ENCODE measurements around the gene WDR5.

WDR5 gene

DNA sequence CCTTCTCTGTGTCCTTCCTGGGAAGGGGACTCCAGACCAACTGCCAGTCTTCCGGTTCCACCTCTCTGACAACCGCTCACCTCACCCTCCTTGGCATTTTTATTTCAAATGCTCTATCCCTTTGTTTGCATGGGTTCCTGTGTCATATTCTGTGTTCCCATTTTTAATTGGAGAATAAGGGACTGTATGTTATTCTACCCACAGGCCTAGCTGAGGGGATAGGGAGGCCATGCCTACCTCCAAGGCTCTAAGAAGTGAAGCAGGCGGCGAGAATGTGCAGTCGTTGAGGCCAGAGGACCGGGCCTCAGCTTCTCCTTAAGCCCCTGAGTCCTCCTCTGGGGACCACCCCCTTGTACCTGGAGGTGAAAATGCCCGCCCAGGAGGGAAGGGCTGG, 936 bp upstream of the WDR5 start:
- no peak for DNase-seq (ENCODE audit: low read depth)
- peak overlapping the region; percentile 77 for H3K4me3 ChIP-seq (ENCODE audit: low read length)
- TF ChIP-seq, protein P1, sequence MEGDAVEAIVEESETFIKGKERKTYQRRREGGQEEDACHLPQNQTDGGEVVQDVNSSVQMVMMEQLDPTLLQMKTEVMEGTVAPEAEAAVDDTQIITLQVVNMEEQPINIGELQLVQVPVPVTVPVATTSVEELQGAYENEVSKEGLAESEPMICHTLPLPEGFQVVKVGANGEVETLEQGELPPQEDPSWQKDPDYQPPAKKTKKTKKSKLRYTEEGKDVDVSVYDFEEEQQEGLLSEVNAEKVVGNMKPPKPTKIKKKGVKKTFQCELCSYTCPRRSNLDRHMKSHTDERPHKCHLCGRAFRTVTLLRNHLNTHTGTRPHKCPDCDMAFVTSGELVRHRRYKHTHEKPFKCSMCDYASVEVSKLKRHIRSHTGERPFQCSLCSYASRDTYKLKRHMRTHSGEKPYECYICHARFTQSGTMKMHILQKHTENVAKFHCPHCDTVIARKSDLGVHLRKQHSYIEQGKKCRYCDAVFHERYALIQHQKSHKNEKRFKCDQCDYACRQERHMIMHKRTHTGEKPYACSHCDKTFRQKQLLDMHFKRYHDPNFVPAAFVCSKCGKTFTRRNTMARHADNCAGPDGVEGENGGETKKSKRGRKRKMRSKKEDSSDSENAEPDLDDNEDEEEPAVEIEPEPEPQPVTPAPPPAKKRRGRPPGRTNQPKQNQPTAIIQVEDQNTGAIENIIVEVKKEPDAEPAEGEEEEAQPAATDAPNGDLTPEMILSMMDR (IDR thresholded peaks at IDR 0.05; ENCODE audit: insufficient read depth, low read depth, low read length, missing control alignments): no peak

DNA sequence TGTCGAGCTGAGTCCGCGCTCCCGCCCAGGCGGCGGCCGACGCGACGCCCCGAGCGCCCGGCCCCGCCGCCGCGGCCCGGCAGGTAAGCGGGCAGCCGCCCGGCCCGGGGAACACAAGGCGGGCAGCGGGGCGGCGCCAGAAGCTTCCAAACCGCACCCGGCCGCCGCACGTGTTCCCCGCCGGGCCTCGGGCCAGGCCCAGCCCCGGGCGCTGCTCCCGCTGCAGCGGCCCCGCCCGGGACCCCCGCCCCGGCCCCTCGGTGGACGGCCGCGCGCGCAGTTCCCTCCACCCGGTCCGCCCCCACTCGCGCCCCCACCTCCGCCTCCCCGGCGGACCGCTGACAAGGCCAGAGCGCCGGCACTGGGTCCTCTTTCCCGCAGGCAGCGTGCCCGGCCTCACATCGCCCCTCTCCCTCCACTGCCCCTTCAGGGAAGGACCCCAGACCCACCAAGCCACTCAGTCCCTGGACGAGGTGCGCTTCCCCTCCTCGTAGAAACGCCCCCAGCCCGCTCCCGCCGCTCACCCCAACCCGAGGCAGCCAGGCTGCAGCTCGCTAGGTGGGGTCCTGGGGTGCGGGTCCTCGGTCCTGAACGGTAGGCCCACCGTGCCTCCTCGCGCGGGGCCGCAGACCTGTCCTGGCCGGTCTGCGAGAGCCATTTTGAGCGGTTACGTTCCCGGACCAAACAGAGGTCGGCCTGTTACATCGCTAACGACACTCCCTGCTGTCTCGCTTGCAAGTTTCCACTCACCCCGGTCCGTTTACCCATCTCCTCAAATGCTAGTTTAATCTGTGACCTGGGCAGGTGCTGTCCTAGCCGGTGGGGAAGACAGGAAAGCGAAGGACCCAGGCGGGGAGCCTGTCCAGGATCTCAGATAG, 475 bp downstream of the WDR5 start:
- peak; percentile 29 for DNase-seq (ENCODE audit: low read depth)
- TF ChIP-seq, protein P1 (IDR thresholded peaks at IDR 0.05; ENCODE audit: insufficient read depth, low read depth, low read length, missing control alignments): no peak
- peak overlapping the region; percentile 89 for H3K4me3 ChIP-seq (ENCODE audit: low read length)

DNA sequence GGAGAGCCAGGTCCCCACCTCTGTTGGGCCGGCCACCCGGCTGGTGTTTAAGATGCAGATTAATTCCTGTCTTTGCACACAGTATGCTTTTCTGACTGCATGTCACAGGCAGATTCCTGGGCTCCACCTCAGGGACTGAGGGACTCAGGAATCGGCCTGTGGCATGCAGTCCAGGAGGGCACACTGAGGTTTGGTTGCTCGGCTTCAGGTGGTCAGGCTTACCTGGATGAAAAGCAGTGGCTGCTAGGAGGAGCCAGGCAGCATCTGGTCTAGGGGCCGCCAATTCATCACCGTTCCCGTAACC, 1.1 kb downstream of the WDR5 start:
- TF ChIP-seq, protein P1 (IDR thresholded peaks at IDR 0.05; ENCODE audit: insufficient read depth, low read depth, low read length, missing control alignments): no peak
- DNase-seq (ENCODE audit: low read depth): no peak

DNA sequence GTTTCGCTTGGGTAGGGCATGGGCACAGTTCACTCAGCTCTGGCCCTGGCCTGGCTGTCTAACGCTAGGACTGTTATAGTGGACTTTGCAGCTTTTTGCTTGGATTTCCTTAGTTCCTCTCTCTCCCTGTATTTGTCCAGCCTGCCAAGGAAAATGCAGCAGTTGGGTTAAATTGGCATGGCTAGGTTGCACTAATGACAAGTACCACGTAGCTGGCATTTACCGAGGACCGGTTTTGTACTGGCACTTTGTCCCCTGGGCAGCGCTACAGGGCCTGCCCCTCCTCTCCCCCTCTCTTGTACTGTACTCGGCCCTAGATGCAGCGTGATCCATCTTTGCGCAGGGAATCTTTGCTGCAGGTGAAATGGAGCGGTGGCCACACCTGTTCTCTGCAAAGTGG, 2.4 kb downstream of the WDR5 start:
- no peak overlapping the region for H3K4me3 ChIP-seq (ENCODE audit: low read length)
- no peak for DNase-seq (ENCODE audit: low read depth)
- TF ChIP-seq, protein P1 (IDR thresholded peaks at IDR 0.05; ENCODE audit: insufficient read depth, low read depth, low read length, missing control alignments): no peak

More for the DNA sequence above, 1.1 kb downstream of the WDR5 start:
- peak overlapping the region; percentile 89 for H3K4me3 ChIP-seq (ENCODE audit: low read length)

DNA sequence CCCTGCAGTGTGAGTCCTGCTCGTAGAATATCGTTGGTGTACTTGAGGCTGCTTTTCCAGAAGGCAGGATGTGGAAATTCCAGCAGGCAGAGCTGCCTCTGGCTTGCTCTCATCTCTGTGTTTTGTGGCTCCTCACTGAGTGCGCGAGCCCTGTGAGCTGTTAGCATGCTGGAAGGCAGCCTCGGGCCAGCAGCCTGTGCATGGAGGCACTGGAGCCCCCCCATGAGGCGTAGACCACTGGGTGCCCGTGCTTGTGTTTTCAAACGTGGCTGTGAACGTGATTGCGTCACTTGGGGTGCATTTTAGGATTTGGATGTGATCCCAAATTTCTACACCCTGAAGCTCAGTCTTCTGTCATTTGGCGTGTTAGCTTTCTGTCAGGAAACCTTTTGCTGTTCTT, 3.2 kb downstream of the WDR5 start:
- TF ChIP-seq, protein P1 (IDR thresholded peaks at IDR 0.05; ENCODE audit: insufficient read depth, low read depth, low read length, missing control alignments): no peak
- no peak overlapping the region for H3K4me3 ChIP-seq (ENCODE audit: low read length)
- DNase-seq (ENCODE audit: low read depth): no peak

DNA sequence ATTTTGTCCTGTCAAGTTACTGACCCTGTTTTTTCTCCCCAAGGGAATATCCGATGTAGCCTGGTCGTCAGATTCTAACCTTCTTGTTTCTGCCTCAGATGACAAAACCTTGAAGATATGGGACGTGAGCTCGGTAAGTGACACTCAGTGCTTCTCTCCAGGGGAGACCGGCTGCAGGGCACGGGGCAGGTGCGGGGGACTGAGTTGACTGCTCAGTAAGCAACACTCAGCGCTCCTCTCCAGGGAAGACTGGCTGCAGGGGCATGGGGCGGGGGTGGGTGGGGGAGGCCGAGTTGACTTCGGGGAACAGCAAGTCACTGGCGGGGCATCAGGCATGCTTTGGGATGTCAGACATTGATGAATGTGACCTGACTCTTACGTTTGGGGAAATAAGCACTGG, 6.0 kb downstream of the WDR5 start:
- no peak overlapping the region for H3K4me3 ChIP-seq (ENCODE audit: low read length)
- TF ChIP-seq, protein P1 (IDR thresholded peaks at IDR 0.05; ENCODE audit: insufficient read depth, low read depth, low read length, missing control alignments): no peak
- DNase-seq (ENCODE audit: low read depth): no peak

DNA sequence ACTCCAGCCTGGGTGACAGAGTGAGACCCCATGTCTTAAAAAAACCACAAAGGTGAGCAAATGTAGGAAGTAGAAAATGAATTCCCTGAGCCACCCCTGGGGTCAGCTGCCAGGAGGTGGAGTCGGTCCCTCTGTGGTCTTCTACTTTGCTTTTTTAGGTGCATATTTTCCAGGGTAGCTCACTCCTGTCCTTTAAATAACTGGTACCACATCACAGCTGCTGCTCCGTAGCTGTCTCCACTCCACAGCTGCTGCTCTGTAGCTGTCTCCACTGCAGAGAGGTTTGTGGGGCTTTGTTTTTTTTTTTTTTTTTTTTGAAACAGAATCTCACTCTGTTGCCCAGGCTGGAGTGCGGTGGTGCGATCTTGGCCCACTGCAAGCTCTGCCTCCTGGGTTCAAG, 8.9 kb downstream of the WDR5 start:
- DNase-seq (ENCODE audit: low read depth): no peak
- TF ChIP-seq, protein P1 (IDR thresholded peaks at IDR 0.05; ENCODE audit: insufficient read depth, low read depth, low read length, missing control alignments): no peak
- H3K4me3 ChIP-seq (ENCODE audit: low read length): no peak overlapping the region

All from epithelial cell of esophagus (primary cell).